Breast epithelium (tissue), 4 donors: ENCODE measurements around the gene KCNK2. TPM values are rescaled to one million over a fixed set of nuclear protein-coding genes. Genes with fewer than 3 reads are reported as not detected.

Experiments
- DNase-seq, 2 donors: peaks; one replicate each; pipeline ENCODE4 v3.0.0-alpha.2; 2019; ENCODE audit warnings: low spot score in 2 of 2
- H3K27ac ChIP-seq, 2 donors: fragments of 200-600 bp; sonication (generic) in 1 of 2; one replicate each; pipeline ENCODE4 v1.5.1; 2016 to 2019; ENCODE audit warnings: mild to moderate bottlenecking in 1 of 2
- H3K27me3 ChIP-seq, 2 donors: fragments of 200-600 bp; sonication (generic) in 1 of 2; one replicate each; pipeline versions ENCODE4 v1.5.1 to v1.6.0; 2017 to 2019; ENCODE audit warnings: control low read depth in 1 of 2, mild to moderate bottlenecking in 1 of 2
- H3K36me3 ChIP-seq: fragments of 200-600 bp; one replicate; pipeline ENCODE4 v1.5.1; 2019
- H3K4me1 ChIP-seq, 2 donors: fragments of 200-600 bp; sonication (generic); one replicate each; pipeline ENCODE4 v1.5.1; 2016 to 2019; ENCODE audit warnings: control low read depth in 1 of 2
- H3K4me3 ChIP-seq, 3 donors: fragments of 200-600 bp; sonication (generic); 1 replicate in 2 of 3; 2 replicates in 1 of 3; pipeline ENCODE4 v1.5.1; 2016 to 2019; ENCODE audit warnings: mild to moderate bottlenecking in 3 of 3, moderate library complexity in 2 of 3
- H3K9me3 ChIP-seq, 2 donors: fragments of 200-600 bp; sonication (generic) in 1 of 2; one replicate each; pipeline ENCODE4 v1.5.1; 2016 to 2019; ENCODE audit warnings: control low read depth in 1 of 2
- CTCF ChIP-seq, 3 donors: fragments of 450-650 bp; IDR thresholded peaks; one replicate each; pipeline ENCODE4 v1.5.1; 2016 to 2017; ENCODE audit warnings: antibody characterized with exemption in 3 of 3, mild to moderate bottlenecking in 3 of 3, moderate library complexity in 3 of 3
- POLR2A ChIP-seq: fragments of 450-650 bp; IDR thresholded peaks from one replicate; pipeline ENCODE4 v1.6.1; 2016; ENCODE audit warnings: antibody characterized with exemption, mild to moderate bottlenecking, moderate library complexity
- POLR2AphosphoS5 ChIP-seq, 3 donors: sonication (generic); formaldehyde crosslinking; IDR thresholded peaks; one replicate each; pipeline ENCODE4 v1.6.1; 2017; ENCODE audit warnings: antibody characterized with exemption in 3 of 3
- intact Hi-C: fragments of 100-400 bp; cut with DNase I; formaldehyde crosslinking; loops from one replicate; pipeline ENCODE4 v1.15.1; 2023; ENCODE audit warnings: low total_unique reads
- total RNA-seq, 3 donors: library from RNA; depleted of rRNA; stranded (reverse); fragments of >200 nt; gene quantifications; one replicate each; pipeline ENCODE4 v1.1.0, GENCODE V29; 2016

KCNK2 gene
- total RNA-seq, 3 donors from 2014 or later: 12.1 to 23.6 (median 12.5) TPM

- H3K36me3 ChIP-seq: no peaks in the 10 kb centered on the region
- no peak overlapping the region for H3K27ac ChIP-seq
- no peak for TF ChIP-seq POLR2A
- TF ChIP-seq CTCF (IDR thresholded peaks at IDR 0.05): no peak
- H3K27me3 ChIP-seq: no peaks in the 10 kb centered on the region
- H3K4me1 ChIP-seq: no peaks in the 10 kb centered on the region
- intact Hi-C loops: no loop called here
- H3K9me3 ChIP-seq: no peaks in the 10 kb centered on the region
- DNase-seq: no peak
- no peak overlapping the region for H3K4me3 ChIP-seq
Measured at GRCh38 chr1:215095524-215095923, 13.0 kb downstream of the KCNK2 start.

- no peak for DNase-seq
Measured at GRCh38 chr1:215101511-215101910, 19.0 kb downstream of the KCNK2 start.

GRCh38 chr1:215104283-215104682, 21.7 kb downstream of the KCNK2 start:
- H3K4me1 ChIP-seq: no peaks in the 10 kb centered on the region
- TF ChIP-seq CTCF (IDR thresholded peaks at IDR 0.05) (no peak), POLR2A (no peak), POLR2AphosphoS5 (IDR thresholded peaks at IDR 0.05) (no peak)
- no peaks in the 10 kb centered on the region for H3K36me3 ChIP-seq
- peaks cover 0 to 10% of the 10 kb centered on the region in 2 donors for H3K9me3 ChIP-seq
- intact Hi-C loops: no loop called here
- no peaks in the 10 kb centered on the region for H3K27me3 ChIP-seq
- peak overlapping the region in 1 of 2 donors; percentile 1 for H3K27ac ChIP-seq
- no peak for DNase-seq
- no peak overlapping the region for H3K4me3 ChIP-seq

More at GRCh38 chr1:215101511-215101910, 19.0 kb downstream of the KCNK2 start:
- Histone ChIP-seq H3K36me3 (no peaks in the 10 kb centered on the region), H3K27ac (no peak overlapping the region), H3K4me1 (no peaks in the 10 kb centered on the region), H3K4me3 (no peak overlapping the region), H3K9me3 (no peaks in the 10 kb centered on the region), H3K27me3 (no peaks in the 10 kb centered on the region)
- intact Hi-C loops: no loop called here
- TF ChIP-seq POLR2A: no peak
- TF ChIP-seq POLR2AphosphoS5 (IDR thresholded peaks at IDR 0.05): no peak
- TF ChIP-seq CTCF (IDR thresholded peaks at IDR 0.05): no peak

GRCh38 chr1:215106067-215106466, 23.5 kb downstream of the KCNK2 start:
- intact Hi-C loops: no loop called here
- Histone ChIP-seq H3K27me3 (no peaks in the 10 kb centered on the region), H3K4me1 (no peaks in the 10 kb centered on the region), H3K9me3 (peaks cover 0 to 10% of the 10 kb centered on the region in 2 donors), H3K36me3 (no peaks in the 10 kb centered on the region), H3K27ac (no peak overlapping the region), H3K4me3 (no peak overlapping the region)
- no peak for DNase-seq
- TF ChIP-seq POLR2A (no peak), CTCF (IDR thresholded peaks at IDR 0.05) (no peak), POLR2AphosphoS5 (IDR thresholded peaks at IDR 0.05) (no peak)

GRCh38 chr1:215109171-215109570, 26.6 kb downstream of the KCNK2 start:
- no peak for DNase-seq
- no peaks in the 10 kb centered on the region for H3K36me3 ChIP-seq

More at GRCh38 chr1:215109171-215109570, 26.6 kb downstream of the KCNK2 start:
- H3K27ac ChIP-seq: no peak overlapping the region
- TF ChIP-seq CTCF (IDR thresholded peaks at IDR 0.05): no peak
- no peak for TF ChIP-seq POLR2AphosphoS5 (IDR thresholded peaks at IDR 0.05)
- TF ChIP-seq POLR2A: no peak
- H3K4me1 ChIP-seq: no peaks in the 10 kb centered on the region
- peaks cover 0 to 10% of the 10 kb centered on the region in 2 donors for H3K9me3 ChIP-seq
- no peak overlapping the region for H3K4me3 ChIP-seq
- no peaks in the 10 kb centered on the region for H3K27me3 ChIP-seq
- intact Hi-C loops: no loop called here
